Endothelial cell of umbilical vein (primary cell): ENCODE results near the gene NRARP. TPM values are rescaled to one million over a fixed set of nuclear protein-coding genes. Genes with fewer than 3 reads are reported as not detected.

Experiments used
- BruUV-seq: library from RNA; stranded (reverse); fragments of 400-500 nt; replicated peaks from 2 replicates; lab custom pipeline; 2021; lab: Mats Ljungman, UMichigan
- CTCF ChIA-PET: fragments of 300-600, 350-600 bp; sonication (Branson Sonifier 250); formaldehyde crosslinking; loops from one replicate; lab custom pipeline; 2021; ENCODE audit warnings: antibody characterized with exemption, inconsistent platforms; lab: Charles Lee
- POLR2A ChIA-PET: fragments of 300-600, 350-600 bp; sonication (Branson Sonifier 250); formaldehyde crosslinking; loops from one replicate; lab custom pipeline; 2021; ENCODE audit warnings: antibody characterized with exemption, inconsistent platforms; lab: Charles Lee
- DNase-seq: peaks from one replicate; pipeline ENCODE4 v3.0.0-alpha.2; 2011; ENCODE audit warnings: low read depth, low spot score
- FAIRE-seq: peaks from 2 replicates; lab custom pipeline; 2011; peaks lifted over from hg19 to GRCh38; lab: Jason Lieb, UNC
- H2AFZ ChIP-seq: 2 replicates; pipeline ENCODE4 v1.6.0; 2012; ENCODE audit warnings: low read depth, low read length, control low read depth, inconsistent platforms
- H3K27ac ChIP-seq: 2 replicates; pipeline ENCODE4 v1.5.1; 2011; ENCODE audit warnings: low read depth, mild to moderate bottlenecking, control low read depth, low read length, moderate library complexity; ENCODE audit not compliant: insufficient read depth
- H3K27me3 ChIP-seq, 2 experiments: 2 replicates each; pipeline versions ENCODE4 v1.6.0 to v1.6.1; 2011; ENCODE audit warnings: low read length in 2 of 2, mixed read lengths in 1 of 2; ENCODE audit not compliant: control insufficient read depth in 2 of 2, insufficient read depth in 2 of 2
- H3K36me3 ChIP-seq, 2 experiments: 2 replicates in 1 of 2; 3 replicates in 1 of 2; pipeline ENCODE4 v1.5.1; 2011; ENCODE audit warnings: low read length in 2 of 2, mild to moderate bottlenecking in 1 of 2, moderate library complexity in 1 of 2; ENCODE audit not compliant: control insufficient read depth in 2 of 2, insufficient read depth in 2 of 2; ENCODE audit errors: extremely low read depth in 1 of 2
- H3K4me1 ChIP-seq: 3 replicates; pipeline ENCODE4 v1.5.1; 2011; ENCODE audit warnings: mild to moderate bottlenecking, low read length; ENCODE audit not compliant: control insufficient read depth, insufficient read depth; ENCODE audit errors: extremely low read depth
- H3K4me2 ChIP-seq: 2 replicates; pipeline ENCODE4 v1.6.1; 2011; ENCODE audit warnings: low read length, control low read depth, mixed read lengths; ENCODE audit not compliant: insufficient read depth
- H3K4me3 ChIP-seq, 3 experiments: fragments of 200-600 bp in 1 of 3; sonication (generic), shearing (Covaris generic) in 1 of 3; replicated peaks in 1 of 3; 2 replicates each; pipeline ENCODE4 v1.5.1; 2011 to 2016; ENCODE audit warnings: control low read depth in 3 of 3, low read length in 3 of 3, mild to moderate bottlenecking in 2 of 3, inconsistent platforms in 1 of 3, low read depth in 1 of 3, moderate library complexity in 1 of 3; ENCODE audit not compliant: insufficient read depth in 1 of 3
- H3K79me2 ChIP-seq: 2 replicates; pipeline ENCODE4 v1.6.0; 2012; ENCODE audit warnings: low read length, inconsistent platforms; ENCODE audit not compliant: control insufficient read depth, insufficient read depth
- H3K9ac ChIP-seq: replicated peaks from 2 replicates; pipeline ENCODE3; 2011; ENCODE audit warnings: low read length, control low read depth; ENCODE audit not compliant: insufficient read depth; ENCODE audit errors: extremely low read depth
- H3K9me1 ChIP-seq: replicated peaks from 3 replicates; pipeline ENCODE4 v1.6.0; 2011; ENCODE audit warnings: mild to moderate bottlenecking, low read length; ENCODE audit not compliant: control insufficient read depth, insufficient read depth; ENCODE audit errors: extremely low read depth
- H3K9me3 ChIP-seq: replicated peaks from 2 replicates; pipeline ENCODE4 v1.5.1; 2012; ENCODE audit warnings: low read length, inconsistent platforms; ENCODE audit not compliant: control insufficient read depth, insufficient read depth
- H4K20me1 ChIP-seq: replicated peaks from 2 replicates; pipeline ENCODE3; 2011; ENCODE audit warnings: mild to moderate bottlenecking, low read length; ENCODE audit not compliant: control insufficient read depth, insufficient read depth; ENCODE audit errors: extremely low read depth
- EZH2 ChIP-seq: IDR thresholded peaks from 2 replicates; pipeline ENCODE4 v1.6.1; 2012; ENCODE audit warnings: borderline replicate concordance, low read depth, mild to moderate bottlenecking, moderate library complexity, low read length, inconsistent platforms; ENCODE audit not compliant: severe bottlenecking
- FOS ChIP-seq: IDR thresholded peaks from 2 replicates; pipeline ENCODE4 v1.6.1; 2011; ENCODE audit warnings: mild to moderate bottlenecking, low read length, moderate library complexity, borderline replicate concordance; ENCODE audit not compliant: insufficient read depth
- GATA2 ChIP-seq: IDR thresholded peaks from 2 replicates; pipeline ENCODE4 v1.7.0; 2011; ENCODE audit warnings: low read depth, mild to moderate bottlenecking, moderate library complexity, mixed read lengths, low read length; ENCODE audit not compliant: insufficient read length, insufficient read depth
- JUN ChIP-seq: IDR thresholded peaks from 2 replicates; pipeline ENCODE4 v1.6.1; 2011; ENCODE audit warnings: borderline replicate concordance, low read depth; ENCODE audit not compliant: insufficient read length, insufficient read depth
- MYC ChIP-seq: IDR thresholded peaks from one replicate; pipeline ENCODE4 v1.6.1; 2011; ENCODE audit warnings: mild to moderate bottlenecking, low read depth, low read length
- POLR2A ChIP-seq: IDR thresholded peaks from 2 replicates; pipeline ENCODE4 v1.6.1; 2012; ENCODE audit warnings: low read depth, mild to moderate bottlenecking, control low read depth, low read length
- POLR2AphosphoS5 ChIP-seq: IDR thresholded peaks from 2 replicates; pipeline ENCODE4 v1.6.1; 2012; ENCODE audit warnings: low read depth, mild to moderate bottlenecking, control low read depth, low read length, moderate library complexity; ENCODE audit not compliant: insufficient read depth
- dilution Hi-C: fragments of 300-500 bp; cut with MboI; formaldehyde crosslinking; loops from one replicate; pipeline ENCODE4 v1.15.0; 2019; ENCODE audit warnings: low sequenced_read_pairs; ENCODE audit not compliant: extremely low pct_ligation_motif_present
- intact Hi-C: fragments of 100-400 bp; cut with micrococcal nuclease; formaldehyde crosslinking; loops from one replicate; pipeline ENCODE4 v1.10.0; 2022
- polyA plus RNA-seq, 4 experiments: library from polyadenylated mRNA; depleted of rRNA in 3 of 4; stranded (reverse) in 3 of 4; unstranded in 1 of 4; fragments of >200 nt; gene quantifications; 2 replicates each; pipeline versions ENCODE4 v1.2.1 to v1.2.3, GENCODE V29; 2011 to 2012; ENCODE audit warnings: missing spikeins in 1 of 4
- total RNA-seq: library from RNA; stranded (reverse); gene quantifications from 2 replicates; pipeline ENCODE4 v1.2.3, GENCODE V29; 2021
- TF ChIP-seq, protein P1 (sequence below), 2 donors: IDR thresholded peaks; 1 replicate in 1 of 2; 2 replicates in 1 of 2; pipeline ENCODE4 v1.5.1; 2011; ENCODE audit warnings: low read length in 2 of 2, mild to moderate bottlenecking in 2 of 2, moderate library complexity in 2 of 2, control low read depth in 1 of 2, inconsistent platforms in 1 of 2, low read depth in 1 of 2; ENCODE audit not compliant: insufficient read depth in 1 of 2; ENCODE audit errors: extremely low read depth in 1 of 2
- TF ChIP-seq, protein P2 (sequence below): IDR thresholded peaks from 2 replicates; pipeline ENCODE4 v1.6.1; 2011; ENCODE audit not compliant: insufficient read depth, insufficient read length

NRARP gene
- total and polyA plus RNA-seq, 2 donors (not counting 3 experiments of a cell fraction or from before 2014, with no cell fraction given): 50.0 to 72.9 TPM

DNA sequence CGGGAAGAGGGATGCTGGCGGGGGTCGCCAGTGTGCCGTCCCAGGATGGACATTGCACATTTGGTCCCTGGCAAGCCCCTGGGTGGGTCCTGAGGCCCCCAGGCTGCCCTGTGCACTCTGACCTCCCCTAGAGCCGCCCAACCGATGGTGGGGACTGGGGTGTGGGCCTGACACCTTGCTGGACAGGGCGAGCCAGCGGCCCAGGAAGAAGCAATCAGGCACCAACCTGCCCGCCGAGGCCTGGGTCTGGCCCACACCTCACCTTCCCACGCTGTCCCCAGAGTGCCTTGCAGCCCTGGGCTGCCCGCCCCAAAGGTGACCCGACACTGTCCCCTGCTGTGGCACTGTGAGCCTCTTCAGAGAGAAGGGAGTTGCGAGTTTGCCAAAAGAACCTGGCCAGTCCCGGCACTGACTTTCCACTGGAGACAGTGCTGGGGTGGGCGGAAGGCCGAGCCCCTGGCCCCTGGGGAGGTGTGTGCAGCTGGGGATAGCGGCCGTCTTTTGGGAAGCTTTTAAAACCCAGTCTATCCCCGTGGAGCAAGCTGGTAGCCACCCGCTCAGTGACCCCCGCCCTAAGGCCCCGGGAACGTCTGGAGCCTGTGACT, 12.0 kb upstream of the NRARP start:
- Histone ChIP-seq H3K4me2 (no peak overlapping the region), H3K79me2 (no peaks in the 10 kb centered on the region), H3K27ac (no peak overlapping the region), H2AFZ (no peak overlapping the region), H4K20me1 (no peaks in the 10 kb centered on the region), H3K27me3 (no peaks in the 10 kb centered on the region), H3K9ac (no peak overlapping the region), H3K36me3 (no peaks in the 10 kb centered on the region), H3K9me3 (no peaks in the 10 kb centered on the region), H3K9me1 (no peaks in the 10 kb centered on the region), H3K4me3 (no peak overlapping the region), H3K4me1 (peaks cover 9% of the 10 kb centered on the region)
- ChIA-PET POLR2A (no interaction called here), CTCF (interaction anchor here (1.9 kb wide), 1 partner anchor 12 kb away, joined by 14 read pairs; the partner anchor contains the start of gene NRARP)
- no TSS peak for BruUV-seq
- dilution Hi-C loops (no loop called here), intact Hi-C loops (no loop called here)
- no peak for DNase-seq
- no peak for FAIRE-seq
- TF ChIP-seq POLR2A (no peak), EZH2 (no peak), FOS (no peak), JUN (no peak), MYC (no peak), POLR2AphosphoS5 (no peak), GATA2 (no peak)
- TF ChIP-seq, protein P1, sequence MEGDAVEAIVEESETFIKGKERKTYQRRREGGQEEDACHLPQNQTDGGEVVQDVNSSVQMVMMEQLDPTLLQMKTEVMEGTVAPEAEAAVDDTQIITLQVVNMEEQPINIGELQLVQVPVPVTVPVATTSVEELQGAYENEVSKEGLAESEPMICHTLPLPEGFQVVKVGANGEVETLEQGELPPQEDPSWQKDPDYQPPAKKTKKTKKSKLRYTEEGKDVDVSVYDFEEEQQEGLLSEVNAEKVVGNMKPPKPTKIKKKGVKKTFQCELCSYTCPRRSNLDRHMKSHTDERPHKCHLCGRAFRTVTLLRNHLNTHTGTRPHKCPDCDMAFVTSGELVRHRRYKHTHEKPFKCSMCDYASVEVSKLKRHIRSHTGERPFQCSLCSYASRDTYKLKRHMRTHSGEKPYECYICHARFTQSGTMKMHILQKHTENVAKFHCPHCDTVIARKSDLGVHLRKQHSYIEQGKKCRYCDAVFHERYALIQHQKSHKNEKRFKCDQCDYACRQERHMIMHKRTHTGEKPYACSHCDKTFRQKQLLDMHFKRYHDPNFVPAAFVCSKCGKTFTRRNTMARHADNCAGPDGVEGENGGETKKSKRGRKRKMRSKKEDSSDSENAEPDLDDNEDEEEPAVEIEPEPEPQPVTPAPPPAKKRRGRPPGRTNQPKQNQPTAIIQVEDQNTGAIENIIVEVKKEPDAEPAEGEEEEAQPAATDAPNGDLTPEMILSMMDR (IDR thresholded peaks at IDR 0.05; ENCODE audit: extremely low read depth in 1 of 2, insufficient read depth in 1 of 2, low read depth in 1 of 2, low read length in 2 of 2): no peak
- TF ChIP-seq, protein P2, sequence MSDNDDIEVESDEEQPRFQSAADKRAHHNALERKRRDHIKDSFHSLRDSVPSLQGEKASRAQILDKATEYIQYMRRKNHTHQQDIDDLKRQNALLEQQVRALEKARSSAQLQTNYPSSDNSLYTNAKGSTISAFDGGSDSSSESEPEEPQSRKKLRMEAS: no peak
